ENCODE results near the gene TOE1.

TOE1 gene

DNA sequence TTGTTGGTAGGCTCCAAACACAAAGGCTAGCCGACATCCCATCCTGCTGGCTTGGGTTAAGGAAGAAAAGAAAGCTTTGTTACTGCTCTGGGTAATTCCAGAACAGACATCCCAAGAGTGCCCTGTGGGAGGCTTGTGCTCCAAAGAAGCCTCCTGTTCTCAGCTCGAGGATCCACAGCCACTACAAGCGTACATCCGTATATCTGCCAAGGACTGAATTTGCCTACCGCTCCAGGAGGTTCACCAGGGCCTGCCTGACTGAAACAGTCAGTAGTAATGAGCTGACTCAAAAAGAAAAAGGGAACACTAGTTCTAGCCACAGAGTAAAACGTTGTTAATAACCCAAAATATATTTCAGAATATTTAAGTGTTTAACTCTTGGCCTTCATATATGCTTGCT lies 25.1 kb downstream of the TOE1 start:
- Histone ChIP-seq H3F3A (ENCODE audit: insufficient read depth, low read length) (no peaks in the 10 kb centered on the region), H3K79me2 (ENCODE audit: insufficient read depth, low read length) (no peaks in the 10 kb centered on the region), H3K27me3 (ENCODE audit: insufficient read depth, low read length) (no peaks in the 10 kb centered on the region), H3K9ac (ENCODE audit: low read length) (no peak overlapping the region), H3K9me3 (ENCODE audit: low read length) (no peaks in the 10 kb centered on the region), H2AFZ (ENCODE audit: low read length) (no peak overlapping the region), H4K20me1 (ENCODE audit: insufficient read depth, low read length) (no peaks in the 10 kb centered on the region), H3K4me1 (ENCODE audit: insufficient read depth, low read length, severe bottlenecking) (peaks cover 3% of the 10 kb centered on the region), H3K4me2 (ENCODE audit: low read length) (no peak overlapping the region), H3K27ac (ENCODE audit: low read depth, low read length, poor library complexity, severe bottlenecking) (no peak overlapping the region), H3K4me3 (ENCODE audit: low read depth, low read length, poor library complexity, severe bottlenecking) (no peak overlapping the region), H3K36me3 (ENCODE audit: insufficient read depth, low read length) (no peaks in the 10 kb centered on the region), H3K9me2 (ENCODE audit: low read depth, low read length) (no peaks in the 10 kb centered on the region)
- TF ChIP-seq, protein P1, sequence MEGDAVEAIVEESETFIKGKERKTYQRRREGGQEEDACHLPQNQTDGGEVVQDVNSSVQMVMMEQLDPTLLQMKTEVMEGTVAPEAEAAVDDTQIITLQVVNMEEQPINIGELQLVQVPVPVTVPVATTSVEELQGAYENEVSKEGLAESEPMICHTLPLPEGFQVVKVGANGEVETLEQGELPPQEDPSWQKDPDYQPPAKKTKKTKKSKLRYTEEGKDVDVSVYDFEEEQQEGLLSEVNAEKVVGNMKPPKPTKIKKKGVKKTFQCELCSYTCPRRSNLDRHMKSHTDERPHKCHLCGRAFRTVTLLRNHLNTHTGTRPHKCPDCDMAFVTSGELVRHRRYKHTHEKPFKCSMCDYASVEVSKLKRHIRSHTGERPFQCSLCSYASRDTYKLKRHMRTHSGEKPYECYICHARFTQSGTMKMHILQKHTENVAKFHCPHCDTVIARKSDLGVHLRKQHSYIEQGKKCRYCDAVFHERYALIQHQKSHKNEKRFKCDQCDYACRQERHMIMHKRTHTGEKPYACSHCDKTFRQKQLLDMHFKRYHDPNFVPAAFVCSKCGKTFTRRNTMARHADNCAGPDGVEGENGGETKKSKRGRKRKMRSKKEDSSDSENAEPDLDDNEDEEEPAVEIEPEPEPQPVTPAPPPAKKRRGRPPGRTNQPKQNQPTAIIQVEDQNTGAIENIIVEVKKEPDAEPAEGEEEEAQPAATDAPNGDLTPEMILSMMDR (IDR thresholded peaks at IDR 0.05; ENCODE audit: low read length), result no peak
- no peak for TF ChIP-seq EZH2 (IDR thresholded peaks at IDR 0.05; ENCODE audit: borderline replicate concordance, low read length)

DNA sequence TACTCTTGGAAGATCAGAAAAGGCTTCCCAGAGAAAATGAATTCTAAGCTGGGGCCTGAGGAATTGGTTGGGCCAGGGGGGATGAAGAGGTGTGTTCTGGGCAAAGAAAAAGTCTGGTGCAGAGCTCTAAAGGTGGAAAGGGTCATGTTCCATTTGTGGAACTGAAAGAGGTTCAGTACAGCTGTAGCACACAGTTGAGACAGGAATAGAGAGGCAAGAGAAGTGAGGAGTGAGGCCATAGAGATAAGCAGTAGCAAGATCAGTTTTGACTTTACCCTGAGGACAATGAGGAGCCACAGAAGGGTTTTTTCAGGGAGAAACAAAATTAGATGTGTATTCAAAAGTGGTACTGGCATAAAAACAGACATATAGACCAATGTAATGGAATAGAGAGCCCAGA lies 30.6 kb downstream of the TOE1 start:
- Histone ChIP-seq H3K79me2 (ENCODE audit: insufficient read depth, low read length) (no peaks in the 10 kb centered on the region), H3K27ac (ENCODE audit: low read depth, low read length, poor library complexity, severe bottlenecking) (no peak overlapping the region), H3K4me3 (ENCODE audit: low read depth, low read length, poor library complexity, severe bottlenecking) (no peak overlapping the region), H3K27me3 (ENCODE audit: insufficient read depth, low read length) (no peaks in the 10 kb centered on the region), H3K36me3 (ENCODE audit: insufficient read depth, low read length) (no peaks in the 10 kb centered on the region), H2AFZ (ENCODE audit: low read length) (no peak overlapping the region), H3K4me1 (ENCODE audit: insufficient read depth, low read length, severe bottlenecking) (peaks cover 7% of the 10 kb centered on the region), H3K9me2 (ENCODE audit: low read depth, low read length) (no peaks in the 10 kb centered on the region), H3K9ac (ENCODE audit: low read length) (no peak overlapping the region), H4K20me1 (ENCODE audit: insufficient read depth, low read length) (no peaks in the 10 kb centered on the region), H3F3A (ENCODE audit: insufficient read depth, low read length) (peaks cover 4% of the 10 kb centered on the region; the same call in 1 of the 2 replicates), H3K4me2 (ENCODE audit: low read length) (no peak overlapping the region), H3K9me3 (ENCODE audit: low read length) (no peaks in the 10 kb centered on the region)
- TF ChIP-seq, protein P1 (IDR thresholded peaks at IDR 0.05; ENCODE audit: low read length), result no peak
- no peak for TF ChIP-seq EZH2 (IDR thresholded peaks at IDR 0.05; ENCODE audit: borderline replicate concordance, low read length)

DNA sequence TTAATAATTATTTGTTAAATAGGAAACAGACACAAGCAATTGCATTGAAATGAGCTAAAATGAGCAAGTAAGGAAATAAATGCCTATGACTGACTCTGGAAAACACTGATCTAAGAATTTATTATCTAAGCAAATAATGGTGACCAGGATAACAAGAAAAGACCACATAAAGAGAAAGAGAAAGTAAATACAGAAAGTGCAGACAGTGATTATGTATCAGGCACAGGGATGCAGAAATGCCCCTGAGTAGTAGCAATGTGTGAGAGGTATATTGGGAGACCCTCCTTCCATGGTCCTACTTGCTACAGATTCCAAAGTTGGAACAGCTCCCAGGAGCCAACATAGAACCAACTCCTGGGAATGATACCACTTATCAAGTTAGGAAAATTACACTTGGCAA lies 33.6 kb downstream of the TOE1 start:
- no peaks in the 10 kb centered on the region for H4K20me1 ChIP-seq (ENCODE audit: insufficient read depth, low read length)
- H3K27me3 ChIP-seq (ENCODE audit: insufficient read depth, low read length), result no peaks in the 10 kb centered on the region
- no peaks in the 10 kb centered on the region for H3K9me2 ChIP-seq (ENCODE audit: low read depth, low read length)
- no peak overlapping the region for H2AFZ ChIP-seq (ENCODE audit: low read length)
- H3K4me3 ChIP-seq (ENCODE audit: low read depth, low read length, poor library complexity, severe bottlenecking), result no peak overlapping the region
- H3K4me1 ChIP-seq (ENCODE audit: insufficient read depth, low read length, severe bottlenecking), result peaks cover 7% of the 10 kb centered on the region
- no peak overlapping the region for H3K4me2 ChIP-seq (ENCODE audit: low read length)
- no peaks in the 10 kb centered on the region for H3K9me3 ChIP-seq (ENCODE audit: low read length)
- no peaks in the 10 kb centered on the region for H3K36me3 ChIP-seq (ENCODE audit: insufficient read depth, low read length)
- no peak overlapping the region for H3K9ac ChIP-seq (ENCODE audit: low read length)
- no peak for TF ChIP-seq EZH2 (IDR thresholded peaks at IDR 0.05; ENCODE audit: borderline replicate concordance, low read length)
- TF ChIP-seq, protein P1 (IDR thresholded peaks at IDR 0.05; ENCODE audit: low read length), result no peak
- no peak overlapping the region for H3K27ac ChIP-seq (ENCODE audit: low read depth, low read length, poor library complexity, severe bottlenecking)
- H3K79me2 ChIP-seq (ENCODE audit: insufficient read depth, low read length), result no peaks in the 10 kb centered on the region
- H3F3A ChIP-seq (ENCODE audit: insufficient read depth, low read length), result peaks cover 7% of the 10 kb centered on the region; the same call in 1 of the 2 replicates

All from OCI-LY1 (cell line).